SIG-M5 (cell line): ENCODE measurements around the gene PIK3R1.

ENCODE experiments used
- DNase-seq: peaks from one replicate; lab custom pipeline; 2025; lab: John Stamatoyannopoulos, UW

PIK3R1 gene

GRCh38 chr5:68215208-68215897, at the start of gene PIK3R1:
Gene PIK3R1 (plus strand): TSS chr5:68215756. CDS start chr5:68226676, 10,920 bp downstream.
- peak; percentile 60 for DNase-seq

GRCh38 chr5:68167195-68167651, 48.3 kb upstream of the PIK3R1 start:
- no peak for DNase-seq

- DNase-seq = no peak
Observed at GRCh38 chr5:68169903-68170302, 45.7 kb upstream of the PIK3R1 start.

- no peak for DNase-seq
Observed at GRCh38 chr5:68170826-68171558, 44.6 kb upstream of the PIK3R1 start.

GRCh38 chr5:68172314-68172713, 43.2 kb upstream of the PIK3R1 start:
- no peak for DNase-seq

GRCh38 chr5:68173007-68173406, 42.5 kb upstream of the PIK3R1 start:
- no peak for DNase-seq

GRCh38 chr5:68176253-68176652, 39.3 kb upstream of the PIK3R1 start:
- no peak for DNase-seq

GRCh38 chr5:68176802-68177479, 38.6 kb upstream of the PIK3R1 start:
- DNase-seq = no peak

- no peak for DNase-seq
Observed at GRCh38 chr5:68177676-68178075, 37.9 kb upstream of the PIK3R1 start.

- DNase-seq = no peak
Observed at GRCh38 chr5:68178579-68178978, 37.0 kb upstream of the PIK3R1 start.

- no peak for DNase-seq
Observed at GRCh38 chr5:68180121-68181038, 35.2 kb upstream of the PIK3R1 start.

- DNase-seq = no peak
Observed at GRCh38 chr5:68181039-68181599, 34.4 kb upstream of the PIK3R1 start.

- DNase-seq = no peak
Observed at GRCh38 chr5:68182094-68182493, 33.5 kb upstream of the PIK3R1 start.

GRCh38 chr5:68182534-68182933, 33.0 kb upstream of the PIK3R1 start:
- DNase-seq = no peak

GRCh38 chr5:68187268-68188055, 28.1 kb upstream of the PIK3R1 start:
- DNase-seq = no peak

- DNase-seq = no peak
Observed at GRCh38 chr5:68189171-68189570, 26.4 kb upstream of the PIK3R1 start.

GRCh38 chr5:68189613-68190012, 25.9 kb upstream of the PIK3R1 start:
- DNase-seq = no peak

GRCh38 chr5:68190619-68191018, 24.9 kb upstream of the PIK3R1 start:
- no peak for DNase-seq

- DNase-seq = no peak
Observed at GRCh38 chr5:68191083-68191791, 24.3 kb upstream of the PIK3R1 start.

- no peak for DNase-seq
Observed at GRCh38 chr5:68192679-68193060, 22.9 kb upstream of the PIK3R1 start.
